Stimulated activated CD4-positive, alpha-beta T cell treated with anti-CD3 and anti-CD28 coated beads, Interleukin-2, amount 100 ng/mL, for 4 hours (primary cell): ENCODE measurements around the gene METTL16.
A peak's percentile ranks its signal among the peaks of the same experiment; 100 is the strongest.
"Not testable (repeated sequence)": the region's sequence is repeated elsewhere in the genome, so short reads cannot be mapped to it uniquely, and the experiment has no call there.

Source experiments
- DNase-seq: peaks from one replicate; pipeline ENCODE4 v3.0.0-alpha.2; 2020; ENCODE audit warnings: low read depth

The METTL16 gene

DNA sequence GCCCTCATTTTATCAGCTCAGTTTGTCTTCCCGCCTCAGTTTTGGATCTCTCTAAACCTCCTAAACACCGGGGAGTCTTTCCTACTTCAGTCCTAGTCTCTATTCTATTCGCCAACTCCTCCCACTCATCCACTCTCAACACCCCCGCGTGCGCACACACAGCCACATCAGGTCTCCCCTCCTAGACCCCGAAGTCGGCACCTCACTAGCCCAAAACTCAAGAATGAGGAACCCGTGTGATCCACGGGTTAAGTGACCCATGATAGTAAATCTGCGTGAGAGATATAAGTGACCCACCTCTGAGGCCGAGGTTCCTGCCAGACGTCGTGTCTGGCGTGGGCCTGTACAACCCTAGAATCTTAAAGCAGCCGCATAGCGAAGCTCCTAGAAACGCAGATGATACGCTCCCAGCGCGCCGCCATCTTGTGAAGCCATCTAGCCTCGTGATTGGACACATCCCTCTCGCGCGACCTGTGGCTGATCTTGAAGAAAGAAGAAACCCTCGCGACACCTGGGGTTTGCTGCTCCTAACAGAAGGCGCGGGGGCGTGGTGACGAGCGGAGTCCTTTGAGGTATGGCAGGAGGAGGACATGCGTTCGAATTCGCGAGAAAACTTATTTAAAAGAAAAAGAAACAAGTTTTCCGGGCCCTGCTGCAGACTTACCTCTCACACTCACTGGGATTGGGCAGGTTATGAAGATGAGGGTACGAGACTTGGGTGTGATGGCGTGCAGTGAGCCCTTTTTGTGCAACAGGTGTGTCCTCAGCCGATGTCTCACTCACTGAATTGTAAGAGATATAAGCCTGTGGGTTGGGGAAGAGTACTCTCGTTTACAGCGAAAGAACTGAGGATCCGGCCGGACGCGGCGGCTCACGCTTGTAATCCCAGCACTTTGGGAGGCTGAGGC is at the start of gene METTL16:
Gene METTL16 (minus strand): TSS at position 427 of the 908 bp plus-strand sequence. CDS start 9,557 bp downstream, outside the sequence.
- DNase-seq, result peak; percentile 98

GRCh38 chr17:2560658-2561057 is 49.0 kb upstream of the METTL16 start:
- no peak for DNase-seq

DNA sequence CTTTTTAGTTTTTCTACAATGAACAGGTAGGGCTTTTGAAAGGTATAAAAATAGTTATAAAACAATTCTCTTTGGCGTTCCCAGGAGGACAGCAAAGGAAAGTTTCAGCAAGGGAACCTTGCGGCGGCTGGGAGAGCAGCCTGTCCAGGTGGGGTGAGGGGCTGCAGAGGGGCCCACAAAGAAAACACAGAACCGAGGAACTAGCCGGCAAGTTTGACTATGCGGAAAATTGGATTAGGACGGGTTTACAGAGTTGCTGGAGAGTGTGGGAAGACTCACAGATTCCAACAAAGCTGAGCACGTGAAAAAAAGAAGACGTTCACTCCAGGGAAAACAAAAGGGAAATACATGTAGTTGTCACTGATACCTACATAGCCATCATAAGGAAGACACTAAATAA is 40.2 kb upstream of the METTL16 start:
- DNase-seq, result no peak

- DNase-seq, result no peak
Measured at GRCh38 chr17:2551493-2551892, 39.8 kb upstream of the METTL16 start.

DNA sequence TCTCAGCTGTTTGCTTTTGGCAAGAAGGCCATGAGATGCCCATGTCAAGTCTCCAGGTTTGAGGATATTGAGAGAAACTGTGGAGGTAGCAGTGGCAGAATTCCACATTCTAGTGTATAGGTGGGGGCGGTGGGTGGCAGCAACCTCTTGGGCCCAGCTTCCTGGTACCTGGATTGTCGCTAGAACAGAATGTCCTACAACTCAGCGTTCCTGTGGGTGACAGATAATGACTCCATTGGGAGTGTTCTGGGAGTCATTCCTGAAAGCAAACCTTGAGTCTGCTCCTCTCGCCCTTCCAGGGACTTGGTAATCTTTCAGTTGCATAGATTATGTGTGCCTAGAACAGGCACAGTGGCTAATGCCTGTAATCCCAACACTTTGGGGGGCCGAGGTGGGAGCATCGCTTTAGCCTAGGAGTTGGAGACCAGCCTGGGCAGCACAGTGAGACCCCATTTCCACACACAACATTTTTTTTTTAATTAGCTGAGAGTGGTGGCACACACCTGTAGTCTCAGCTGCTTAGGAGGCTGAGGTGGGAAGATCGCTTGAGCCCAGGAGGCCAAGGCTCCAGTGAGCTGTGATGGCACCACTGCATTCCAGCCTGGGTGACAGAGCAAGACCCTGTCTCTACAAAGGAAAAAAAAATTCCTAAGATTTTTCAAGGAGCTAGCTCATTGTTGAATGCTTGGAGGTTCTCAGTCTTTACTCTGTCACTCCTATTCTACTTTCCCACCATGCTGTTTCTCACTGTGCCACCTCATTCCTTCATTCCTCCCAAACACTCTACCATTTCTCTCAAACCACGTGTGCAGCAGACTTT is 37.9 kb upstream of the METTL16 start:
- DNase-seq, result no peak

DNA sequence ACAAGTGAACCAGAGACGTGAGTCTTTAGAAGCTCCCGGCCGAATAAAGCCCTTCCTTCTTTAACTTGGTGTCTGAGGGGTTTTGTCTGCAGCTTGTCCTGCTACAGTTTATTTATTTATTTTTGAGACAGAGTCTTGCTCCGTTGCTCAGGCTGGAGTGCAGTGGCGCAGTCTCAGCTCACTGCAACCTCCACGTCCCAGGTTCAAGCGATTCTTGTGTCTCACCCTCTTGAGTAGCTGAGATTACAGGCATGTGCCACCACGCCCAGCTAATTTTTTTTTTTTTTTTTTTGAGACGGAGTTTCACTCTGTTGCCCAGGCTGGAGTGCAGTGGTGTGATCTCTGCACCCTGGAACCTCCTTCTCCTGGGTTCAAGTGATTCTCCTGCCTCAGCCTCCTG is 36.3 kb upstream of the METTL16 start:
- DNase-seq, result not testable (repeated sequence)

DNA sequence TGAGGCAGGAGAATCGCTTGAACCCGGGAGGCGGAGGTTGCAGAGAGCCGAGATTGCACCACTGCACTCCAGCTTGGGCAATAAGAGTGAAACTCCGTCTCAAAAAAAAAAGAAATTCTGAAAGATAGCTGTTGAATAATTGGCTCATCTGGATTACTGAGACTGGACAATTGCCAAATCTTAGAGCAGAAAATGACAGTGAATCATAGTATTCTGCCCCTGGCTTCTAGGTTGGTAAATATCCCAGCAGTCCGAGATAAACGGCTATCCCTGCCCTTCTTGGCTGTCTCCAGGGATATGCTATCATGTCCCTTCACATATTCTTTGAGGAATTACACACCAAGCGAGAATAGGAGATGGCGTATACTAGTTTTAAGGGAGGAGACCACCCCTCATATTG is 35.5 kb upstream of the METTL16 start:
- no peak for DNase-seq

GRCh38 chr17:2545393-2545792 is 33.7 kb upstream of the METTL16 start:
- DNase-seq, result no peak

- no peak for DNase-seq
Measured at GRCh38 chr17:2542456-2542855, 30.8 kb upstream of the METTL16 start.

DNA sequence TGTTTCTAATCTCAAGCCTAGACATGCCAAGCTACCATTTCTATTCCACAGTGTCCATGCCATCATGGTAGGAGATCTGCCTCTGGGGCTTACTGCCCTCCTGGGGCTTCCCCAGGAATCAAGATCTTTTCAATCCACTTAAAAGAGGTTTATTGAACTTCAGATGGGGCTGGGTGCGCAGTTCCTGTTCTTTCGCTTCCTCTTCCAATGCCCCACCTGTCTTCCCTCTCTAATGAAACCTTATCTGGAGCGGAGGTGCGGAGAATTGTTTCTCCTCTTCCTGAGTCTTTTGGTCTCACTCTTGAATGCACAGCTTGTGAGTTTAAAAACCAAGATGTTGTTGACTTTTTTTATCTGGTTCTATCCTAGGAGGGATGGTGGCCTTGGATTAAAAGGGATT is 30.4 kb upstream of the METTL16 start:
- no peak for DNase-seq

- DNase-seq, result not testable (repeated sequence)
Measured at GRCh38 chr17:2537579-2537978, 25.9 kb upstream of the METTL16 start.

DNA sequence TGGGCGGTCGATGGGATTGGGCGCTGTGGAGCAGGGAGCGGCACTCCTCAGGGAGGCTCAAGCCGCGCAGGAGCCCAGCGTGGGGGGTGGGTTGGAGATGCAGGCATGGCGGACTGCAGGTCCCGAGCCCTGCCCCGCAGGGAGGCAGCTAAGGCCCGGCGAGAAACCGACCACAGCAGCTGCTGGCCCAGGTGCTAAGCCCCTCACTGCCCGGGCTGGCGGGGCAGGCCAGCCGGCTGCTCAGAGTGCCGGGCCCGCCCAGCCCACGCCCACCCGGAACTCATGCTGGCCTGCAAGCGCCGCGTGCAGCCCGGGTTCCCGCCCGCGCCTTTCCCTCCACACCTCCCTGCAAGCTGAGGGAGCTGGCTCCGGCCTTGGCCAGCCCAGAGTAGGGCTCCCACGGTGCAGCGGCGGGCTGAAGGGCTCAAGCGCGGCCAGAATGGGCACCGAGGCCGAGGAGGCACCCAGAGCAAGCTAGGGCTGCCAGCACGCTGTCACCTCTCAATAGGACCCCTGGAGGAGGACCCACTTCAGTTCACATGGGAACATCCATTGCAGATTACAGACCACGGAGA is 20.5 kb upstream of the METTL16 start:
- no peak for DNase-seq

DNA sequence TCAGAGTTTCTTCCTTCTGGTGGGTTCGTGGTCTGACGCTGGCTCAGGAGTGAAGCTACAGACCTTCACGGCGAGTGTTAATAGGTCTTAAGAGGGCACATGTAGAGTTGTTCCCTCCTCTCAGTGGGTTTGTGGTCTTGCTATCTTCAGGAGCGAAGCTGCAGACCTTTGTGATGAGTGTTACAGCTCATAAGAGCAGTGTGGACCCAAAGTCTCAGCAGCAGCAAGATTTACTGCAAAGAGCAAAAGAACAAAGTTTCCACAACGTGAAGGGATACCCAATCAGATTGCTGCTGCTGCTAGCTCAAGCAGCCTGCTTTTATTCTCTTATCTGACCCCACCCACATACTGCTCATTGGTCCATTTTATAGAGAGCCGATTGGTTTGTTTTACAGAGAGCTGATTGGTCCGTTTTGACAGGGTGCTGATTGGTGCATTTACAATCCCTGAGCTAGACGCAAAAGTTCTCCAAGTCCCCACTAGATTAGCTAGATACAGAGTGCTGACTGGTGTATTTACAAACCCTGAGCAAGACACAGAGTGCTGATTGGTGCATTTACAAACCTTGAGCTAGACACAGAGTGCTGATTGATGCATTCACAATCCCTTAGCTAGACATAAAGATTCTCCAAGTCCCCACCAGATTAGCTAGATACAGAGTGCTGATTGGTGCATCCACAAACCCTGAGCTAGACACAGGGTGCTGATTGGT is 19.7 kb upstream of the METTL16 start:
- not testable (repeated sequence) for DNase-seq

DNA sequence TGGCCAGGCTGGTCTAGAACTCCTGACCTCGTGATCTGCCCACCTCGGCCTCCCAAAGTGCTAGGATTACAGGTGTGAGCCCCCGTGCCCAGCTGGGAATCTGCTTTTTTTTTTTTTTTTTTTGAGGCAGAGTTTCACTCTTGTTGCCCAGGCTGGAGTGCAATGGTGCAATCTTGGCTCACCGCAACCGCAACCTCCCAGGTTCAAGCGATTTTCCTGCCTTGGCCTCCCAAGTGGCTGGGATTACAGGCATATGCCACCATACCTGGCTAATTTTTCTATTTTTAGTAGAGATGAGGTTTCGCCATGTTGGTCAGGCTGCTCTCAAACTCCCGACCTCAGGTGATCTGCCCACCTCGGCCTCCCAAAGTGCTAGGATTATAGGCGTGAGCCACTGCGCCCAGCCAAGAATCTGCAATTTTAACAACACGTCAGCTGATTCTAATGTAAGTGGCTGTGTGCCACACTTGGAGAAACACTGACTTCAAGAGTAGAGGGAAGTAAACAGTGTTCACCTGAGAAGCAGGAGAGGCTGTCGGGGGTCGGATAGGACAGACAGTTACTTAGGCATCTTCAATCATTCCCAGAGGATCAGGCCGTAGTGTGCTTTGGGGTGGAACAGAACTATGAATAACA is 10.2 kb upstream of the METTL16 start:
- not testable (repeated sequence) for DNase-seq

DNA sequence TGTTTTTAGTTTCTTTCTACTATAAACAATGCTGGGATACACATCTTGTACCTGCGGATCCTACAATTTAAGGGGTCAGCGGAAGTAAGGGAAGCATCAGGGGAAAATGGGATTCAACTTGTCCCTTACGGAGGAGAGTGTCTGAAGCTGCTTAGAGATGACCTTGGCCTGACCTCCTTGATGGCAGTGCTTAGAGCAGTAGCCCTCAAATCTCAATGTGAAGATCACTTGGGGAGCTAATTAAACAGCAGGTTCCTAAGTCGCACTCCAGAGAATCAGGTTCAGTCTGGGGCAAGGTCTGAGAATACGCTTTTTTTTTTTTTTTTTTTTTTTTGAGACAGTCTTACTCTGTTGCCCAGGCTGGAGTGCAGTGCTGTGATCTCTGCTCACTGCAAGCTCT is 9.6 kb upstream of the METTL16 start:
- DNase-seq, result no peak

- DNase-seq, result no peak
Measured at GRCh38 chr17:2517539-2517938, 5.9 kb upstream of the METTL16 start.

DNA sequence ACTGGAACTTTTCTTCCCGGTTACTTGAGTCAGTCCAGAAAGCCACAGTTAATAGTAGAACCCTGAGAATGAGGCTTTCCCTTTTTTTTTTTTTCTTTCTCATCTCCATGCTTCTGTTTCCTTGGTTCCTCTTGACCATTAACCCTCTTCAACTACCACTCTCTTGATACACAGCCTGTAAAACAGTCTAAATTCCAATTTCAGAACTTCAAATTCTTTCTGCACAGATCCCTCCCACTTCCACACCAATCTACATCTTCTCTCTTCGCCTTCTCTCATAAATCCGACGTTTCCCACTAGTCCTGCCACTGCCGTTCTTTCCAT is 588 bp downstream of the METTL16 start:
- DNase-seq, result no peak

GRCh38 chr17:2510559-2510958 is 1.1 kb downstream of the METTL16 start:
- DNase-seq, result no peak

GRCh38 chr17:2508035-2508434 is 3.7 kb downstream of the METTL16 start:
- DNase-seq, result no peak

DNA sequence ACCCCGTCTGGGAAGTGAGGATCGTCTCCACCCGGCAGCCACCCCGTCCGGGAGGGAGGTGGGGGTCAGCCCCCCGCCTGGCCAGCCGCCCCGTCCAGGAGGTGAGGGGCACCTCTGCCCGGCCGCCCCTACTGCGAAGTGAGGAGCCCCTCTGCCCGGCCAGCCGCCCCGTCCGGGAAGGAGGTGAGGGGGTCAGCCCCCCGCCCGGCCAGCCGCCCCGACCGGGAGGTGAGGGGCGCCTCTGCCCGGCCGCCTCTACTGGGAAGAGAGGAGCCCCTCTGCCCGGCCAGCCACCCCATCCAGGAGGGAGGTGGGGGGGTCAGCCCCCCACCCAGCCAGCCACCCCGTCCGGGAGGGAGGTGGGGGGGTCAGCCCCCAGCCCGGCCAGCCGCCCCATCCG is 4.7 kb downstream of the METTL16 start:
- not testable (repeated sequence) for DNase-seq

DNA sequence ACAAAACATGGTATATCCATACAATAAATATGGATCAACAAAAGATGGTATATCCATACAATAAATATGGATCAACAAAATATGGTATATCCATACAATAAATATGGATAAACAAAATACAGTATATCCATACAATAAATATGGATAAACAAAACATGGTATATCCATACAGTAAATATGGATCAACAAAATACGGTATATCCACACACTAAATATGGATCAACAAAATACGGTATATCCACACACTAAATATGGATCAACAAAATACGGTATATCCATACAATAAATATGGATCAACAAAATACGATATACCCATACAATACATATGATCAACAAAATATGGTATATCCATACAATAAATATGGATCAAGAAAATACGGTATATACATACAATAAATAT is 8.1 kb downstream of the METTL16 start:
- DNase-seq, result no peak
